ENCODE measurements around the gene ARHGDIG. TPM values are rescaled to one million over a fixed set of nuclear protein-coding genes. Genes with fewer than 3 reads are reported as not detected.

Gene ARHGDIG
- total and polyA plus RNA-seq, 4 donors: 0.08 TPM; not detected in 3

- TF ChIP-seq, protein P1, sequence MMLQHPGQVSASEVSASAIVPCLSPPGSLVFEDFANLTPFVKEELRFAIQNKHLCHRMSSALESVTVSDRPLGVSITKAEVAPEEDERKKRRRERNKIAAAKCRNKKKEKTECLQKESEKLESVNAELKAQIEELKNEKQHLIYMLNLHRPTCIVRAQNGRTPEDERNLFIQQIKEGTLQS (IDR thresholded peaks at IDR 0.05): no peak
- TF ChIP-seq MAX (IDR thresholded peaks at IDR 0.05) (no peak), HNF4A (conservative IDR thresholded peaks at IDR 0.05) (no peak), RAD21 (IDR thresholded peaks at IDR 0.05) (no peak), YY1 (IDR thresholded peaks at IDR 0.05) (no peak), TAF1 (conservative IDR thresholded peaks at IDR 0.05) (no peak), FOXA1 (IDR thresholded peaks at IDR 0.05) (no peak), JUND (IDR thresholded peaks at IDR 0.05) (no peak), RXRA (IDR thresholded peaks at IDR 0.05) (no peak)
Measured at GRCh38 chr16:318628-319027, 38.2 kb downstream of the ARHGDIG start (continued).

- H3K36me3 ChIP-seq (ENCODE audit: control insufficient read depth in 4 of 4, insufficient read depth in 3 of 4, low read depth in 1 of 4, low read length in 3 of 4): peaks cover 0 to 9% (median 1%) of the 10 kb centered on the region in 4 donors
- TF ChIP-seq FOXA1 (IDR thresholded peaks at IDR 0.05) (no peak), HNF4A (conservative IDR thresholded peaks at IDR 0.05) (no peak), HNF4G (IDR thresholded peaks at IDR 0.05) (no peak), CTCF (IDR thresholded peaks at IDR 0.05; ENCODE audit: low read depth, low read length, missing input control) (no peak), ZBTB33 (IDR thresholded peaks at IDR 0.05) (no peak), GABPA (IDR thresholded peaks at IDR 0.05 in 1 of 2, conservative IDR thresholded peaks at IDR 0.05 in 1 of 2) (no peak), EGR1 (IDR thresholded peaks at IDR 0.05; ENCODE audit: low read depth in 2 of 2) (no peak), TAF1 (conservative IDR thresholded peaks at IDR 0.05) (no peak), RXRA (IDR thresholded peaks at IDR 0.05) (no peak), YY1 (IDR thresholded peaks at IDR 0.05) (no peak), MAX (IDR thresholded peaks at IDR 0.05) (no peak), SP1 (IDR thresholded peaks at IDR 0.05) (no peak), RAD21 (IDR thresholded peaks at IDR 0.05) (no peak), NR2F2 (IDR thresholded peaks at IDR 0.05) (no peak), JUND (IDR thresholded peaks at IDR 0.05) (no peak), FOXA2 (IDR thresholded peaks at IDR 0.05) (no peak)
- TF ChIP-seq, protein P1 (IDR thresholded peaks at IDR 0.05): no peak
- TF ChIP-seq, protein P2, sequence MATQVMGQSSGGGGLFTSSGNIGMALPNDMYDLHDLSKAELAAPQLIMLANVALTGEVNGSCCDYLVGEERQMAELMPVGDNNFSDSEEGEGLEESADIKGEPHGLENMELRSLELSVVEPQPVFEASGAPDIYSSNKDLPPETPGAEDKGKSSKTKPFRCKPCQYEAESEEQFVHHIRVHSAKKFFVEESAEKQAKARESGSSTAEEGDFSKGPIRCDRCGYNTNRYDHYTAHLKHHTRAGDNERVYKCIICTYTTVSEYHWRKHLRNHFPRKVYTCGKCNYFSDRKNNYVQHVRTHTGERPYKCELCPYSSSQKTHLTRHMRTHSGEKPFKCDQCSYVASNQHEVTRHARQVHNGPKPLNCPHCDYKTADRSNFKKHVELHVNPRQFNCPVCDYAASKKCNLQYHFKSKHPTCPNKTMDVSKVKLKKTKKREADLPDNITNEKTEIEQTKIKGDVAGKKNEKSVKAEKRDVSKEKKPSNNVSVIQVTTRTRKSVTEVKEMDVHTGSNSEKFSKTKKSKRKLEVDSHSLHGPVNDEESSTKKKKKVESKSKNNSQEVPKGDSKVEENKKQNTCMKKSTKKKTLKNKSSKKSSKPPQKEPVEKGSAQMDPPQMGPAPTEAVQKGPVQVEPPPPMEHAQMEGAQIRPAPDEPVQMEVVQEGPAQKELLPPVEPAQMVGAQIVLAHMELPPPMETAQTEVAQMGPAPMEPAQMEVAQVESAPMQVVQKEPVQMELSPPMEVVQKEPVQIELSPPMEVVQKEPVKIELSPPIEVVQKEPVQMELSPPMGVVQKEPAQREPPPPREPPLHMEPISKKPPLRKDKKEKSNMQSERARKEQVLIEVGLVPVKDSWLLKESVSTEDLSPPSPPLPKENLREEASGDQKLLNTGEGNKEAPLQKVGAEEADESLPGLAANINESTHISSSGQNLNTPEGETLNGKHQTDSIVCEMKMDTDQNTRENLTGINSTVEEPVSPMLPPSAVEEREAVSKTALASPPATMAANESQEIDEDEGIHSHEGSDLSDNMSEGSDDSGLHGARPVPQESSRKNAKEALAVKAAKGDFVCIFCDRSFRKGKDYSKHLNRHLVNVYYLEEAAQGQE (IDR thresholded peaks at IDR 0.05): no peak
Measured at GRCh38 chr16:320206-320605, 39.8 kb downstream of the ARHGDIG start.

More at GRCh38 chr16:320206-320605, 39.8 kb downstream of the ARHGDIG start:
- H3K9me3 ChIP-seq (ENCODE audit: control insufficient read depth in 4 of 4, low read length in 3 of 4): no peaks in the 10 kb centered on the region
- H3K4me3 ChIP-seq (ENCODE audit: low read depth in 1 of 3, low read length in 3 of 3): no peak overlapping the region
- WGBS: 85% methylated on average over 5 of the region's 5 CpGs
- no peaks in the 10 kb centered on the region for H3K27me3 ChIP-seq (ENCODE audit: control insufficient read depth in 4 of 4, insufficient read depth in 4 of 4, low read length in 3 of 4)
- no peak for DNase-seq (ENCODE audit: low spot score)
- peaks cover 0 to 2% (median under 1%) of the 10 kb centered on the region in 4 donors for H3K4me1 ChIP-seq (ENCODE audit: control insufficient read depth in 4 of 4, insufficient read depth in 4 of 4, low read length in 3 of 4)
- no peak overlapping the region for H3K9ac ChIP-seq (ENCODE audit: low read depth in 1 of 2, low read length in 2 of 2)
- H3K27ac ChIP-seq (ENCODE audit: low read depth in 1 of 2, low read length in 2 of 2): no peak overlapping the region

Data from liver (tissue), 9 donors.